ENCODE results near the gene IDH1.

The IDH1 gene

GRCh38 chr2:208208335-208209085 is 46.4 kb downstream of the IDH1 start:
- no peak for DNase-seq

GRCh38 chr2:208207769-208208168 is 47.1 kb downstream of the IDH1 start:
- no peak for DNase-seq

GRCh38 chr2:208204166-208204565 is 50.7 kb downstream of the IDH1 start:
- DNase-seq, result no peak

GRCh38 chr2:208195531-208195930 is 59.3 kb downstream of the IDH1 start:
- no peak for DNase-seq

- no peak for DNase-seq
These were observed 62.1 kb downstream of the IDH1 start for GRCh38 chr2:208192611-208193236.

GRCh38 chr2:208189810-208190503 is 64.9 kb downstream of the IDH1 start, which contains the start of gene C2orf80:
TSS of gene C2orf80 (minus strand) at chr2:208190030. CDS start at chr2:208186986, 3,044 bp downstream.
- no peak for DNase-seq

- no peak for DNase-seq
These were observed 65.6 kb downstream of the IDH1 start for GRCh38 chr2:208189069-208189809.

- DNase-seq, result no peak
These were observed 68.0 kb downstream of the IDH1 start for GRCh38 chr2:208186893-208187292.

GRCh38 chr2:208186465-208186864 is 68.4 kb downstream of the IDH1 start:
- no peak for DNase-seq
